Astrocyte of the hippocampus (primary cell): ENCODE measurements around the gene TGFBR1.
A peak's percentile ranks its signal among the peaks of the same experiment; 100 is the strongest.

Experiments
- DNase-seq: peaks from one replicate; pipeline ENCODE4 v3.0.0; 2011; ENCODE audit warnings: low read depth, low spot score

Gene TGFBR1

DNA sequence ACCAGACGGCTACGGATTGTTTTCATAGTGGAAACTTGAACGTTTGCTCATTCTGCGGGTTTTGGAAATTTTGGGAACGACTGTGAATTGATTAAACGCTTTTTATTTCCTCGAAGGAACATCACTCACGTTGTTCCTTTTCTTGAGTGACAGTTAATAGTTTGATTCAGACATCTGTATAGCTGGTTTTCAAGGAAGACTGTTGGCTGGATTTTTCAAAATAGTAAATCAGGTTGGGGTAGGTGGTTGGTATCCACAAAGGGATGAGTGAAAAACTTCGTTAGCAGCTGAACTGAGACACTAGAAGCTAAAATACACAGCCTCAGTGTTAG lies 1.1 kb downstream of the TGFBR1 start:
- DNase-seq: no peak

DNA sequence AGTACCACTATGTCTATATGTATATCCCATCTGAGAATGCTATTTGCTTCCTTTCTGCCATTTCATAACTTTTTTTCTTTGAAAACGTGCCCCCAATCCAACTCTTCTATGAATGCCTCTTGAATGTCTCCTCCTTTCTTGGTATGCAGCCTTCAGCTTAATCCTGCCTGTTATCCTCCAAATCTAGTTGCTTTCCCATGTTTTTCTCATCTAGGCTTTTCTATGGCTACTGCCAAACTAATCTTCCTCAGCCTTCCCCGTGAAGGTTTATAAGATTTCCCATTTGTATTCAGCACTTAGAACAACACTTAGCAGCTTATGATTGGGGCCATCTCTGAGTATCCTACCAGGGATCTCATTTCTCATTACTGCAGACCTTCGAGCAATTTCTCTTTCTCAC lies 2.5 kb downstream of the TGFBR1 start:
- no peak for DNase-seq

DNA sequence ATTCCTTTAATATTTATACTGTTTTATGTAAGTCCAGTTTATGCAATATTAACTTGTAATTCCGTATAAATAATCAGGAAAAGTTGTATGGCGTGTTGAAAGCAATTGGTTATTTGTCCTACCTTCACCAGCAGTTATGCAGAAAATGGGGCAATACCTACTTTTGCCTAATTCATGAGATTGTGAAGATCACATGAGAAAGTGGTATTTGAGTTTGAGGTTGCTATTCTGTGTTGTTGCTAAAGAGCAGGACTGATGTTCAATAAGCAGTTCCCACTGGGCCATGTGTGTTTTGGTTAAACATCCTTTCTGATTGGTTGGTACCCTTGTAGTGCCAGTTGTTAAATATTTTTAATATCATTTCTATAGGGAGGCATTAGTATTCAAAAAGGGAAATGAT lies 3.2 kb downstream of the TGFBR1 start:
- DNase-seq: no peak

DNA sequence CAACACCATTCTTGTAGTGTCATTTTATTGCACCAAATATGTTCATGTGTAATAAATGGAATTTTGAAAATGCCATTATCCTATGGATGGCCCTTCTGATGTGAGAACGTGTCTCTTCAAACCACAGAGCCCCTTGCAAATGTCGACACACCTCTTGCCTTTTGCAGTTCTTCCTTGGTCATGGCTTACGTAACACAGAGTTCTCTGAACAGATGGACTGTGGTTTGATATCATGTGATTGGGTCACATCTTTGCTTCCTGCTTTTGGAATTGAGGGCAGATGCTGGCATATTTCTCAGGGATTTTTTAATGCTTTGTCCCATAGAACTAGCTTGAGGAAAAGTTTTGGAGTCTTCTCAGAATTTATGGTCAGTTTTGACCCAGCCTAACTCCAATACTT lies 4.6 kb downstream of the TGFBR1 start:
- no peak for DNase-seq

DNA sequence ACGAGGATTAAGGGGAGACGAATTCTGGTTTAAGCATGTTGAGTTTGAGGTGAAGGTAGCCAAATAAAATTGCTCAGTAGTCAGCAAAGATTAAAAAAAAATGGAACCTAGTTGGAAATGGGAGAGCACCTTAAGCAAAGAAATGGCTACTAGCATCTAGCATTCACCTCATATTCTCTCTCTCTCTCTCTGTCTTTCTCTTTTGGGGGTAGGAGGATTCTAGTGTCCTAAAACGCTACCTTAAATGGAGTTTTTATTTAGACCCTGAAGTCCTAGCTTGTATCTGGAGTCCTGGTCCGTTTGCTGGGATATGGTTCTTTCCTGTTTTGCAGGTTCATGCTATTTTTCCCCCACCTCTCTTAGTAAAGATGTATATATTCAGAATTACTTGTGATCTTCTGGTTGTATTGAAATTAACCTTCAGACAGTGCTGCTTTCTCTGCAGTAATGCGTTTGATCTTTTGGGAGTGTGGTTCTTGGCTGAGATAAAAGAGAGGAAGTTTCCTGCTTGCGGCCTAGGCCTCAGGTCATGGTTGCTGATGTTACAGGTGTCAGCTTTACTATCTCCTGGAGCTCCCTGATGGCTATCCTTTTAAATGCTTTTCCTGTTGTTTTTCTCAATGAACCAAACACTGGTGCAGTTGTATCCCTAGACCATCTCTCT lies 8.0 kb downstream of the TGFBR1 start:
- no peak for DNase-seq

DNA sequence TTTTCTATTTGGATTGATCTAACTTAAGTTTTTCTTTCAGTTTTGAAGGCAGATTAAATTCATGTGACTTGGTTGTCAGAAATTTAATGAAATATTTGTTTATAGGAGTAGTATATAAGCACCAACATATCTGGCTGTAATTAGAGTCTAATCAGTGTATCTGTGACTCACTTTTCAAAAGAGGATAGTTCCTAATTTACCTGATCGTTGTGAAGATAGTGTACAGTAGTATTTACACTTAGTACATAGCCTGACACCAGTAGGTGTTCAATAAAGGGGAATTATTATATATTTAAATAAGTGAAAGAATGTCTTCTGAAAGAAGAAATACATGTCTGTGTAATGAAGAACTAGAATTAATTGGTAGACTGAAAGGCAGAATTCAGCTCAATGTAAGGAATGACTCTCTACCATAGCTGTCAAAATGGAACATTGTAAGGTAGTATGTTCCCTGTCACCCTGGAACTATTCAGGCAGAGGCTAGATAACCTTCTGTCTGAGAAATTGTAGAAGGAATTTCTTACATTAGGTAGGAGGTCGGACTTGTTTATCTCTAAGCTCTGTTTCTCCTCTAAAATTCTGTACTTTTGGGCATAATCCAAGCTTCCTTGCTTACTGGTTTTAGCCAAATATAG lies 8.6 kb downstream of the TGFBR1 start:
- no peak for DNase-seq

DNA sequence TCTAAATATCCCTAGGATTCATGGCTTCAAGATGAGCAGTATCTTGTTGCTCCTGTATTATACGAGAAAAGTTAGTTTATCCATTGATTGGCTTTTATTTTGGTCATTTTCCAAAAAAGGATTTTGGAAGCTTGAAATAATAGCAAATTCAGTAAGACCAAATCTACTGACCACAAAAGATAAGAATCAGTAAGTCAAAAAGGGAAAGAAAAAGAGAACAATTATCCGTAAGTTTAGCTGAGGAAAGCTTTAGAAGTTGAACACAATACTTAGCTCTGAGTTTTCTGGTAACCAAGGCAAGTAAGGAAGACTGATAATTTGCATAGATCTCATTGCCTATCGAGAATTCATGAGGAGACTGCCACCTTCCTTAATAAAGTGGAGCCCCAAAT lies 9.1 kb downstream of the TGFBR1 start:
- DNase-seq: peak; percentile 27

DNA sequence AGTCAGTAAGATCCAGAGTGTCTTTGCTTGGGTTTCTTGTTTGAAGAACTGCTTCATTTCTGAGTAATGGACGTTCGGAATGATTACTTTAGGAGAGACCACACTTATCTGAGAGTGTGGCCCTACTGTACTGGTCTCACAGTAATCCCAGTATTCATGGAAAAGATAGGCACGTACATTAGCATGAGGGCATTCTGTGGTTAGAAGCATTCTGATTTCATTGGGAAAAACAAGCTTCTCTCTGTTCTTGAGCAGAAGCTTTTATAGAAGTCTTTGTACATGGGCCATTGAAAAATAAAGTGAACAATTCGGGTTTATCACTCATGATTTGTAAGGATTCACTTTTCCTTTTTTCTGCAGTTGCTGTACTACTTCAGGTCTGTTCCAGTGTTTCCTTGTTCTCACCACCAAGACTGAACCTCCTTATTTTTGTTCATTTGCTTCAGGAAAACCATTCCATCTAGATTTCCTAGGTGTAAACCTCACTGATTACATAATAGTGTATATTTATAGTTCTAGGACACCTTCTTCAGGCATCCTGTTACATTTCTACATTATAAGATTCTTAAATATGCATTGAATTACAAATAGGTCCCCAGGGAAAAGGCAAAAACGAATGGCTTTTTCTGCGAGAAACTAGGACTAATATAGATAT lies 10.1 kb downstream of the TGFBR1 start:
- peak; percentile 43 for DNase-seq

DNA sequence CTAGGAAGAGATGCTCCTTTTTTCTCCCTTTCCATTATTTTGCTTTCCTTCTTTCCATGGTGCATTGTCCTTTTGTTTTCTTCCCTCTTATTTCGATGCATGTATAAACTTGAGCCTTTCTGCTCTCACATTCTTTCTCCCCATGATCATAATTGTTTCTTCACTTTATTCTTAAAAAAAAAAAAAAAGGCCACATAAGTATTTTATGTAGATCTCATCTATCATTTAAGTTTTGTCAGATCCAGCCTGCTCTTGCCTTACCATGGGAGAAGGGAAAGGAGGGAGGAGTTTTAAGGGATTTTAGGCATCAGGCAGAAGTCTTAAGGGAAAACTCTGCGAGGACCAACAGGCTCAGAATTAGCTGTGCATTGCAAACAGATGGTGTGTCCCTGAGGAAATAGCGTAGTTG lies 11.1 kb downstream of the TGFBR1 start:
- DNase-seq: no peak

DNA sequence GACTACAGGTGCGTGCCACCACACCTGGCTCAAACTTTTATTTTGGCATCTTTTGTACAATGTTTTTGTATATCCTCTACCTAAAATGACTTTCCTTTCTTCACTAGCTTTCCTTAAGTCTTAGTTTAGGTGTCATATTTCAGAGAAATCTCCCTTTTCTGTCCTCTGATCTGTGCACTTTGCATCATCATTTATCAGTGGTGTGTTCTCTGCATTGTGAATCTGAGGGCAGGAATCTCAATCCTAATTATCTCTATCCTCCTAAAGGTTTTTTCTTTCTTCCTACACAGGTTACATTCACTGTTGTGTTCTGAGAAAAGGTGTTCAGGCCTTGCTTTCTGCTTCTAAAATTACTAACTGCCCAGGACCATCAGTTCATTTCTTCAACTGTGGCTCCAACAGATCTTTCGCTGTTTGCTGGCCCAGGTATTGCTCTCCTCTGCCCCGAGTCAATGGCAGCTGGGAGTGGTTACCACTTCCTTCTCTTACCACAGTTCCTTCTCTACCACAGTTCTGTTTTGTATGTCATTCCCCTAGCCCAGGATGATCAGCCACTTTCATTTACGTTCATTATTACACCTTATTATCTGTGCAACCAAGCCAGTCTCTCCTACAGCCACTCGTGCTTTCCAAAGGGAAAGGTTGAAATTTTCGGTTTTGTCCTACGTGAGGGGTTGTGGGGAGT lies 14.0 kb downstream of the TGFBR1 start:
- DNase-seq: no peak

DNA sequence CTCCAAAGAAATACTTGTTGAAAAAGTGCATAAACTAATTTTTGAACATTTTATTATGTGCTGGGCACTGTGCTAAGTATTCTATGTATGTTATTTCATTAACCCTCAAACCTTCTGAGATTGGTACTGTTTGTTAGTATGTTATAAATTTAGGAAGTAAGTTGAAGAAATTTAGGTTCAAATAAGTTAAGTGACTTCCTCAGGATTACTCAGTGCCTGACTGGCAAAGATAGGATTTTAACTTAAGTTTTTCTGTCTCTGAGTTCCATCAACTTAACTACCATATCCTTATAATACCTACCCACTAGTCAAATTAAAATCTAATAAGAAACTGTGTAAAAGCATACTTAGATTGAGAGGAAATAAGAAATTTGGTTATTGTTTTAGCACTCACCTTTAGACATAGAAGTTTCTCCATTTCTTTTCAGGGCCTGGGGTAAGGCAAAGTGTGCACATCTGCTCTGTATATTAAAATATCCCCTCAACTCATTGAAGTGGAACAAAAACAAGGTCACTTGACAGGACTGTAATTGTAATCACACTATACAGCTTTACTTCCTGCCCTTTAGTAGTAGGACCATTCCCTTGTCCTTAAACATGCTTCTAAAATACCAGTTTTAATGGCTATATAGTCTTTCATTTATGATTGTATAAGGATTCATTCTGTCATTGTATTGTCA lies 15.2 kb downstream of the TGFBR1 start:
- DNase-seq: no peak

DNA sequence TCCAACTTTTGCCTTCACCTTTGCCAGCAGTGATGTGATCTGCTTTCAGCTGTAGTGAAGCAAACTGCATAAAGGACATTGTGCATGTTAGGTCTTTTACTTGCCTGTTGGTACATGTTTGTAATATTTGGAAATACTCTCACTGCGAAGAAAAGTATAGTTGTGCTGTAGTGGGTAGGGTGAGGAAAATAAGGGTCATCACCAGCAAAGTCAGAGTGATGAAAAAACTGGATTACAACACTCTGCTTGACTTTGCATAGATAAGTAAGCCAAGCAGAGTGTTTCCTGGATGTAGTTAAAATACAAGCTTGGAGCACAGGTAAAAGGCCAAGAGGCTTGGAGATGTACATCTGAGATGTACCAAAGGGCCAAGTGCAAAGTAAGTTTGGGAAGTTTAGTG lies 16.7 kb downstream of the TGFBR1 start:
- DNase-seq: no peak

DNA sequence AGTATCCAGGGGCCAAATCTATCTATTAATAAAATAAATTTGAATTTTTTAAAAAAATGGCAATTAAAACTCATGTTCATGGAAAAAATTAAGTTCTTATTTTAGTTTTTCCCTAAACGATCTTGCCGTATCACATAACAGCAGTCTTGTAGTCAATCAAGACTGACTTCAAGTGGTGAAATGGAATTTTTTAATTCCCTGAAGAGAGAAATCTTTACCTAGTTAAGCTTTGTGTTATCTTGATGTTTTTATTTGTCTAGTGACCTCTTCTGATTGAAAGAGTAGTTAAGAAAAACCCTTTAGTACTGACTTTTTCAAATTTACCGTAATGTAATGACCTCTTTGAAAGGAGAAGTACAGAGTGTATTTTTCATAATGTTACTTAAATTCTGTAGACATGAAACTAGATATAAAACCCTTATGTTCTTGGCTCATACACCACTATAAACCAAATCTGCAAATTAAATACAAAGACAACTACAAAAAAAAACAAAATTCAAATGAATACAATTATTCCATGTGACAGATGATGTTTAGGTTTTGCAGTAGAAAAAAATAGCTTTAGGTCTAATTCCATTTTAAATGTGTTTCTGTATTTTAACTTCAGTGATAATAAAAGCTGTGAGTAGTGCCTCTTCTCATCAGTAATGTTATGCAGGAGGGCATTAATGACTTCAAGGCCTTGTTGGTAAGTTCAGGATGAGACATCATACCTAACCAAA lies 19.8 kb downstream of the TGFBR1 start:
- DNase-seq: no peak

DNA sequence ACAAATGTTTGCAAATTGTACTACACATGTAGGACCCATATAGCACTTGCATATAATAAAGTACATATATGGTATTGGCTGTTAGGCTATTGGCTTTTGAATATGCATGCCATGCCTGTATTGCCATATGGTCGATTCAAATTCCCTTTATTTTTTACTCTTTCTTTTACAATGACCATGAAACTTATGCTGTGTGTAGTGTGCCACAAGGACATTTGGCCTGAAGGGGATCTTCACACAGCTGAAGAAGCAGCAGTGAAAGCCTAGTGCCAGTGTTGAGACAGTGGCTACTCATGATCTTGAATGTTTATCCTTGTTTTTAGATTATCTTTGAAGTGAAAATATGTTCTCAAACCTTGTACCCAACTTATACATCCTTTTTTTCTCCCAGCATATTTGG lies 20.5 kb downstream of the TGFBR1 start:
- no peak for DNase-seq

DNA sequence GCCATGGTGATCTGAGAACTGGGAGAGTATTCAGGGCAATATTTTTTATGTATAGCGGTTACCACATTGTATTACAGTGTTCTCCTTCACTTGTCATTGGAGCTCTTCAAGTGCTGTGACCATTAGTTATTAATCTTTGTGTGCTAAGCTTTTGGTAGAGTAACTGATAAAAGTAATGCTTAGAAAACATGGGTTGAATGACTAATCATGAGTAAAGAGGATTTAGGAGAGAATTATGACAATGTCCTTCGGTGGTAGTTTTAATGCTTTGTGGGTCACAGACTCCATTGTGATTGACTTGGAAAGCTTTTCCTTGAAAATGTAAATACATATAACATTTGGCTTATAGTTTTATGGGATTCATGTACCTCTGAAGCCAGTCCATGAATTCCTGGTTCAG lies 21.4 kb downstream of the TGFBR1 start:
- DNase-seq: no peak

DNA sequence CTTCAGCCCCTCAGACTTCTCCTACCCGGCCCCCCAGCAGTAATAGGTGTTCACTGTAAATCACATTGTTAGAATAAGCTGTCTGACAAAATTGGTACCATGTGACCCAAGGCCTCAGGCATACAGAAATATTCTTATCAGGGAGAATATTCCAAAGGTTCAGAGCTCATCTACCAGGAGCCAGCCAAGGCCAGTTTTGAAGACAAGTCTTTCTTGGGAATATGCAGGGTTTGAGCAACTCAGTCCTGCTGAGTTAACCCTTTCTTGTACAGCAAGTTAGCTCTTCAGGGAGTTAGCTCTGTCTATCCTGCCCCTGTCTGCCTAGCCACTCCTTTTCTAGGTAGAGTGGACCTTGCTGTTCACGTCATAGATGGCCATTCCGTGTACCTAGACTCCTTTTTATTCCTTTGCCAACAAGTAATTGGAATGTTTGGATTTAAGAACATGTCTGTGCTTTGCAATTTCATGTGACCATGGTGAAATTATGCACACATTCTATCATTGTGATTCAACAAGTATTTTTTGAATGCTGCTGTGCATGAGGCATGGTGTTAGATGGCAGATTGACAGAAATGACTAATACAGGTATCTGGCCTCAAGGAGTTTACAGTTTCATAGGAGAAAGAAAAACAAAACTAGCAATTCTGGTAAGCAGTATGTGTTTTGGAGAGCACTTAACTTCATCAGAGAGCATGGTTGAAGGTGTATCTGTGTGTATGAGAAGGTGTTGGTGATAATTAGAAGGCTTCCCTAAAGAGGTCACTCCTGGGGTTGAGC lies 22.6 kb downstream of the TGFBR1 start:
- peak; percentile 53 for DNase-seq

DNA sequence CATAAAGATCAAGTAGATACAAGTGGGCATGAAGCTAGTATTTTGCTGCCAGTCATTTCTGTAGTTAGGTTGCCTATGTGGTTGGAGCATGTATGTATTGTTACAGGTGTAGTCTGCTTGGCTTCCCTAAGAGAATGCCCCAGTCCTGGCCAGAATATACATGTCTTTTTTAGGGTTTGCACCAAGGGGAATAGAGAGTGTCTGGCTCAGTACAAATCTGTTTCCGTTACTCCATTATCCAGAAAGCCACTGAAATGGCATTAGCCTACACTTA lies 23.2 kb downstream of the TGFBR1 start:
- DNase-seq: no peak

DNA sequence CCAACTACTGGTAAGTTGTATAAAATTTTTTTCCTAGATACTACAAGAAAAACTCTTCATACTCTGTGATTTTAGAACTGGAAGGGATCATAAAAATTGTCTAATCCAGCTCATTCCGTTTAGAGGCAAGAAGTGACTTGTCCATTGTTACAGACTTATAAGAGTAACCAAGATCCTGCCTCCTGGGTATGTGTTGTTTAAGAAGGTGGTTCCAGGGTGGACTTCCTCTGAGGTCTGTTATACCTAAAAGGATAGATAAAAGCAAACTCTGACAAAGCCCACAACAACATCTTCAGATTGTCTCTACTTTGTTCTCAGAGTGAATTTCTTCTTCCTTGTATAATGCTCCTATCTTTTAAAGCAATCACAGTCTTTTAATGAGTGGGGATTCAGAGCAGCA lies 24.2 kb downstream of the TGFBR1 start:
- DNase-seq: no peak

DNA sequence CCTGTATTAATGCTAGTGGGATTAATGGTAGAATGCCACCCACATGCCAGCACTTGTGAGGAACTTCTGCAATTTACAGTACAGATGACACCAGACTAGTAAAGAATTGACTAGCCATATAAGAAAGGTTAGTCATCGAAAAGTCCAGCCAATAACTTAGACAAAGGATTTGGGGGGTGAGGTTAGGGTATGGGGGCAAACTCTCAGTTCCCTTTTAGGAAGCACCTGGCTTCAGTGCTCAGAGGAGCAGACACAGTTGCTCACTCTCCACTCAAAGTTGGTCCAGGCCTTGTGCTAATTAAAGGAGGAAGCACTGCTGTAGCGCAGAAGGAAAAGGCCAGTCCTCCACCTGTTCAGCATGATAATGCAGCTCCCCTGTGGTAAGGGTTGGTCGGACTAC lies 25.2 kb downstream of the TGFBR1 start:
- no peak for DNase-seq

DNA sequence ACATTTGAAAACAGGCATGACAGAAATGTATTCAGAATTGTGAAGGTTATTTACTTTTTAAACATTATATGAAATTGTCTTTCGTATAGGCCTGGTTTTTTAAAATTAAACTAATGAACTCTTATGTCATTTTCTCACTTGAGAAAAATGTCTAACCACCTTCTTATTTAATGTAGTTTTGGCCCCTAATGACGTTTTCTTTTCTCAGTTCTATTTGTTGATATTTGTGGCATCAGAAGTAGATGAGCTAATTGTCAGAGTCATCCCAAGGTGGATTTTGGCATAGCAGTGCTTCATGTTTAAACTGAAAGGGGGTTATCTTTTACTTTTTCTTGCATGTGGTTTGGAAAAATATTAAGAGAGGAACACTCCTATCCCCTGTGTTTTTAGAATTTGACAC lies 28.2 kb downstream of the TGFBR1 start:
- DNase-seq: no peak

DNA sequence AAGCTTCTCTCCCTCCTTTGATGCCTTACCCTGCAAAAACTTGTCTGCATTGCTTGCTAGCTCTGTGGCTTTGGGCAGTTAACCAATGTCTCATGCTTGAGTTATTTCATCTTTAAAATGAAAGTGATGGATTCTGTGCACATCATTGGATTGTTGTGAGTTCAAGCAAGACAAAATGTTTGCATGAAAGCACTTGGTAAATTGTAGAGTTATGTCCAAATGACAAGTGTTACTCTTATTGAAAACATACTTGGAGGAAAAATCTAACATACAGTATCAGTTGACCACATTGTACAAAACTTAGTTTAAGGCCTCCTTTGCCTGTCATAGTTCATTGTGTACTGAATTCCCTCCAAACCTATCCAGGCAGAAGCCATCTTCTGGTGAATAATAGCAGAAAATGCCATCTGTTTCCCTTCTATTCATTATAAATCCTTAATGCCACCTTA lies 30.0 kb downstream of the TGFBR1 start:
- peak; percentile 80 for DNase-seq
